Subcutaneous adipose tissue (tissue), 4 donors: Measurements from ENCODE around the gene SLC25A19. TPM values are rescaled to one million over a fixed set of nuclear protein-coding genes. Genes with fewer than 3 reads are reported as not detected.

Source experiments
- CTCF ChIP-seq: fragments of 450-650 bp; IDR thresholded peaks from one replicate; pipeline ENCODE4 v1.5.1; 2016; ENCODE audit warnings: low read depth, mild to moderate bottlenecking, control low read depth, antibody characterized with exemption, moderate library complexity
- total RNA-seq, 4 donors: library from RNA; depleted of rRNA; stranded (reverse); fragments of >200 nt; gene quantifications; one replicate each; pipeline ENCODE4 v1.1.0, GENCODE V29; 2016

The SLC25A19 gene
- total RNA-seq, result 10 to 100 TPM in 3 of 4 donors, 1 to 10 TPM in 1; 8.4 to 18.5 (median 14.3) TPM

- TF ChIP-seq CTCF, result no peak
These were observed at the start of gene SLC25A19 for GRCh38 chr17:75289115-75289831. Gene SLC25A19 (minus strand): TSS chr17:75289433. CDS start chr17:75286764, 2,669 bp downstream.

- no peak for TF ChIP-seq CTCF
These were observed 49.1 kb upstream of the SLC25A19 start for GRCh38 chr17:75338335-75338734.

DNA sequence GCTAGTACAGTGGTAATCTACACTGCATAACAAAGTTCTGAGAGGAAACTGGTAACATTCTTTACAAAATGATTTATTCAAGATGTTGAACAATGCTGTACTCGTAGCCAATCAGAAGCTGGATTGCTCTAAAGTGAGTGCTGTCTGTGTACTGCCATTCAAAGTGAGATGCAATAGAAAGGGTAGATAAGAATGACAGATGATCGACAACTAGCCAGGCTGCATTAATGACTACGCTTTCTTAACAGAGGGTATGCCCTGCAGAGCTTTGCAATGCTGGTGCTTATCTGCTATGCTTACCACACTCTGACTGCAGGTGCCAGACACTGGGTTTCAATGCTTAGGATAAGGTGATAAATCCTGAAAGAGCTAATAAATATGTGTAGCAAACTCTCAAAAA lies 46.1 kb upstream of the SLC25A19 start:
- no peak for TF ChIP-seq CTCF

DNA sequence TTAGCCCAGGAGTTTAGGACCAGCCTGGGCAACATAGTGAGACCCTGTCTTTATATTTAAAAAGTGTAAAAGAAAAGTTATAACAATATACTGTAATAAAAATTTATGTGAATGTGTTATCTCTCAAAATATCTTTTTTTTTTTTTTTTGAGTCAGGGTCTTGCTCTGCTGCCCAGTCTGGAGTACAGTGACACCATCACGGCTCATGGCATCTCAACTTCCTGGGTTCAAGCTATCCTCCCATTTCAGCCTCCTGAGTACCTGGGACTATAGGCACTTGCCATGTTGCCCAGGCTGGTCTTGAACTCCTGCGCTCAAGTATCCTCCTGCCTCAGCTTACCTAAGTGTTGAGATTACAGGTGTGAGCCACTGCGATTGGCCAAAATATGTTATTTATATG lies 45.5 kb upstream of the SLC25A19 start:
- no peak for TF ChIP-seq CTCF

DNA sequence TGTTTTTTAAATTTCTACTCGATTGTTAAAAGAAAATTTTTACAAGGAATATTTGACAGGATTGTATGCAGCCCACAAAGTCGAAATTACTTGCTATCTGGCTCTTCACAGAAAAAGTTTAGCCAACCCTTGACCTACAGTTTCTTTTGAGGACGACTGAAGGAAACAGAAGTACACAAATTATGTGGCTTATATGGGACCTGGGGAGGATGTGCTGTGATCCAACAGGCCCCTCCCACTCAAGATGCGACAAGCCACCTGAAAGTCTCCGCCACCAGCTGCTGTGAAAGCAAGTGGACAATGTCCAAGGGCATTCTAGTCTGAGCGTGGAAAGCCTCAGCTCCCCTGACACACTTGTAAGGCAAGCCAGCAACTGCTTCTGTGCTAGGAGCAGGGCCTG lies 42.4 kb upstream of the SLC25A19 start:
- no peak for TF ChIP-seq CTCF

DNA sequence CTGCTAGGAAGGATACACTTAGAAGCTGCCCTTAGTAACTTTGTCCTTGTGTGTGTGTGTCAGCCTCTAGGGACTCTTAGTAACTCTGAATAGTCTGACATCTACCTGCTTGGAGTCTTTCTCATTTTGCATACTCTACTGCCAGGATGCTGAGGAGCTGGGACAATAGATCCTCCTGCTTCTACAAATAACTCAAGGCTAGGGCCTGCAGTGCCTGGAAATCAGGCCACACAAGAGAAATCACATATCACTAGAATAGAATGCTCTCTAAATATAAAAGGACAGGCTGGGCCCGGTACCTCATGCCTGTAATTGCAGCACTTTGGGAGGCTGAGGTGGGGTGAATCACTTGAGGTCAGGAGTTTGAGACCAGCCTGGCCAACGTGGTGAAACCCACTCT lies 38.5 kb upstream of the SLC25A19 start:
- no peak for TF ChIP-seq CTCF

DNA sequence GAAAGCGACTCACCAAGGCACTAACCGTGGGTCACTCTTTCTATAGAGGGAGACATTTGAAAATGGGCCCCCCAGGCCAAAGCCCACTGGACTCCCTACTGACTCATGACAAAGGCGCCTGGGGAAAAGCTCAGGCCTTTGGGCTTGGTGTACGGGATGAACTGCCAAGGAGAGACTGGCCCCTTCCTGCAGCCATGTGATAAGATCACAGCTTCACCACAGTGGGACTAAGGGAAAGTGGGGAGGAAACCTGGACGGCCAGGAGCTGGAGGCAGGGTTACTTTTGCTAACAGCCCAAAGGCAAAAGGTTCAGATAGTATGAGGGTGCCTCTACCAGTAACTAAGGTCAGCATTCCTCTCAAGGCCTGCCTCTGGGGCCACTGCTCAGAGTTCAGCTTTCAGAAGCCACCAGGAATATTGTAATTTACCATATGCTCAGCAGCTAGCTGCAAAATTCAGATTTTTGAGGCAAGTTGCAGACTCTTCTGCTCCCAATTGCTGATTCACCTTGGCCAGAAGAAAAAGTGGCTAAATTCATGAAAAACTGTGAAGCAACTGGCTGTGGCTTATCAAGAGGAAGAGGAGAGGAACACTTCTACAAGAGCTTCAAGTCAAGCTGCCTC lies 37.1 kb upstream of the SLC25A19 start:
- TF ChIP-seq CTCF, result no peak
